ENCODE results near the gene SOX8. TPM values are rescaled to one million over a fixed set of nuclear protein-coding genes. Genes with fewer than 3 reads are reported as not detected.
A peak's percentile ranks its signal among the peaks of the same experiment; 100 is the strongest.
"Not testable (repeated sequence)": the region's sequence is repeated elsewhere in the genome, so short reads cannot be mapped to it uniquely, and the experiment has no call there.

SOX8 gene
- total RNA-seq, 1 experiment from 2014 or later = not detected

DNA sequence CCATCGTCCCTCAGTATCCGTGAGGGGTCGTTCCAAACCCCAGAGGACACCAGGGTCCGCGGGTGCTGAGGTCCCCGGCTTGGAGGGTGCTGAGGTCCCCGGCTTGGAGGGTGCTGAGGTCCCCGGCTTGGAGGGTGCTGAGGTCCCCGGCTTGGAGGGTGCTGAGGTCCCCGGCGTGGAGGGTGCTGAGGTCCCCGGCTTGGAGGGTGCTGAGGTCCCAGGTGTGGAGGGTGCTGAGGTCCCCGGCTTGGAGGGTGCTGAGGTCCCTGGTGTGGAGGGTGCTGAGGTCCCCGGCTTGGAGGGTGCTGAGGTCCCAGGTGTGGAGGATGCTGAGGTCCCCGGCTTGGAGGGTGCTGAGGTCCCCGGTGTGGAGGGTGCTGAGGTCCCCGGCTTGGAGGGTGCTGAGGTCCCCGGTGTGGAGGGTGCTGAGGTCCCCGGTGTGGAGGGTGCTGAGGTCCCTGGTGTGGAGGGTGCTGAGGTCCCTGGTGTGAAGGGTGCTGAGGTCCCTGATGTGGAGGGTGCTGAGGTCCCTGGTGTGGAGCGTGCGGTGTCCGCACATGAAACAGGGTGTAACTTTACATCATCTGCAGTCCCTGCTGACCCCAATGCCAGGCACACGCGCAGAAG is 43.7 kb downstream of the SOX8 start:
- DNase-seq (ENCODE audit: low read depth) = not testable (repeated sequence)

DNA sequence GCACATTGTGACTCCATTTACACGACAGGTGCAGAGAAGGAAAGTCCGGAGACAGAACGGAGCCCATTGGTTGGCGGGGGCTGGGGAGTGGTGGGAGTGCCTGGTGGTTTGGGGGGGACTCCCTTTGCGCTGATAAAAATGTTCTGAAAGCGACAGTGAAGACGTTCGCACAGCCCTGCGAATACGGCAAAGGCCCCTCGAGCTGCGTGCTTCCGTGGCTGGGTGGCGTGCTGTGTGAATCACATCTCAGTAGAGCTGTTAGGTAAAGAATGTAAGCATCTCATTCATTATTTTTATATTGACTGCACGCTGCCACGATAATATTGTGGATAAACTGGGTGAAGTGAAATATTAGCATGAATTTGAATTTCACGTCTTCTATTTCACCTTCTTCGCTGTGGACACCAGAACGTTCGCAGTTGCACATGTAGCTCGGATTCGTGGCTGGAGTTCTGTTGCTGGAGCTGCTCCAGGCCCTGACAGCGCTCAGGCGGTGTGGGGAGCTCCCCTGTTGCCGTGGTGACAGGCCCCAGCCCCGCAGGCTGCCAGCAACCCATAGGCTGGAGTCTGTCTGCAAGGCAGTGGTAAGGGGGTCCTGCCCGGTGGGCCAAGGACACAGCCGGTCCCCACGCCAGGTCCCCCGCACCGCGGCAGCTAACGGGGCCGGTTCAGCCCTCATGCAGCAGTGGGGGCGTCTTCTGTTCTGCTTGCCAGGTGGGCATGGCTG is 44.6 kb downstream of the SOX8 start:
- no peak for DNase-seq (ENCODE audit: low read depth)

DNA sequence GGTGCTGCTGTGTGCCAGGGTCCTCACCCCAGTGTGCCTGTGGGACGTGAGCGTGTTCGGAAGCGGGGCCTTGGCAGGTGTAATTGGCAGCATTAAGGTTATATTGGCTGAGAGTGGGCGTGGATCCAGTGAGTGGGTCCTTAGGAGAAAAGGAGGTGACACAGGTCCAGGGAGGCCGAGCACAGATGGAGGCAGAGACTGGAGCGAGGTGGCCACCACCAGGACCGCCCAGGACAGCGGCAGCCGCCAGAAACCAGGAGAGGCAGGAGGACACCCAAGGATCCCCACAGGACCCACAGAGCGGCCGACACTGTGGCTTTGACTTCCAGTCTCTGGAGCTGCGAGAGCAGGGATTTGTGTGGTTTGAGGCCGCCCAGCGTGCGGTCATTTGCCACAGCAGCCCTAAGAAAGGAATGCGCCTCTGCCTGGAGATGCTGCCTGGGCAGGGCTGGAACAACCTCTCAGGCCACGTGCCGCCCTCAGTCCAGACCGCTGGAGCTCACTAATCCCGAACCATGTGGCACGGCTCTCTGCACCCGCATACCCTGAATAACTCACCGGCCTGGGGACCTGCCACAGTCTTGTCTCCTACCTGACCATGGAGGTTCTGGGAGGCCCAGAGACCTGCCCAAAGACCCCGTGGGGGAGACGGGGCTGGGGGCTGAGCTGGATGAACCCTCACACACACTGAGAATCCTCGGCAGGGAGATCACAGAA is 45.4 kb downstream of the SOX8 start:
- DNase-seq (ENCODE audit: low read depth) = peak; percentile 65

DNA sequence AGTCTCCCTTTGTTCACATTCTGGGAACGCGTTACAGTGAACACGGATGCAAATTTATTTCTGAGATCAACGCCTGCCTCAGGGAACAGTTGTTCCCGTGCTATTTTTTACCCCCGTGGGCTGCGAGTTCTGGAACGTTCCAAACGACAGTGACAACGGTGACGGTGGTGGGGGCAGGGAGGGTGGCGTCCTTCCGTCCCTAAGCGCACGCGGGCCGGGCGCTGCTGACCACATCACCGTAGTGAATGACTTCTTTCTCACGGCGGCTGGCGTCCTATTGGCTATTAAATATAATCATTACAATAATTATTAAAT is 45.9 kb downstream of the SOX8 start:
- DNase-seq (ENCODE audit: low read depth) = no peak

DNA sequence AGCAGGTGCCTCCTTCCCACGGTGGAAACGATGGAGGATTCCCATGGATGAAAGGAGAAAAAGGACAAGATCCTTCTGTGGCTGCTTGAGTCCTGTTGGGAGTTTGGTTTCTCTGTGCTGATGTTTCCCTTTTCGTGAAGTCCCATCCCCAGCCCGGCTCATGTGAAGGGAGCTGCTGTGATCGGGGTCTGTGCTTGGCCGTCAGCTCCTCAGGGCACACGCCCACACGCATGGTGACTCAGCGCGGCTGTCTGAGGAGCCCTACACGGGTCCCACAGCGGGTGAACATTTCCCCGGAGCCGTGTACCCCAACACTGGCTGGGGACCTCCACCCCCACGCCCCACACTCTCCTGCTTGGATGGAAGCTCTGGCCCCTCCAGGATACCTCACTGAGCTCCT is 46.5 kb downstream of the SOX8 start:
- DNase-seq (ENCODE audit: low read depth) = no peak

DNA sequence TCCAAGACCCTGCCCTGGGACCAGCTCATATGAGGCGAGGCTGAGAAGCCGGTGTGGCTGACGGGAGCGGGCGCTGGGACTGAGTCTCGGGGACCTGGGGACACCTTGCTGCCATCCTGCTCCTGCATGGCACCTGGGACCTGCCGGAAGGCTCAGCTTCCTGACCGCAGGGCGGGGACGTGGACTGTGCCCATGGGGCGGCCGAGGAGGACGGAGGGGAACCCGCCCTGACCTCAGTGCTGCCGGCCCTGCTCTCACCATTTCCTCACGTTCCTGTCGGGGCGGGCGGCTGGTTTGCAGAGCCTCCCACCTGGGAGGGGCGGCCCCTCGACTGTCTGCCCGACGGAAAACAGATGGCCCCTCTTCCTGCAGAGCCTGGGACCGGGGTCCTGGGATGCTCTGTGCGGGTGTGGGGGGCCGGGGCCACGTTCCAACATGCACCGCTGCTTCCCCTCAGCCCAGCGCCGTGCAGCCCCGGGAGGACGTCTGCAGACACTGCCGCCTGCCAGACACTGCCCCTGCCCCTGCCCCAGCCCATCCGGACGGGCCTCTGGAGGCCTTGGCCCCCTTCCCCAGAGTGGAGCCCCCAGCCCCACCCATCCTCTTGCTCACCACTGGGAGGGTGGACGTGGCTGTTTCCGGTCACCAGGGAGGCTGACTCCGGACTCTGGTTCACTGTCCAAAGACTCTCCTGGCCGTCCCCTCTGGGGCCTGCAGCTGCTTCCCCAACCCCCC is 47.1 kb downstream of the SOX8 start:
- no peak for DNase-seq (ENCODE audit: low read depth)

DNA sequence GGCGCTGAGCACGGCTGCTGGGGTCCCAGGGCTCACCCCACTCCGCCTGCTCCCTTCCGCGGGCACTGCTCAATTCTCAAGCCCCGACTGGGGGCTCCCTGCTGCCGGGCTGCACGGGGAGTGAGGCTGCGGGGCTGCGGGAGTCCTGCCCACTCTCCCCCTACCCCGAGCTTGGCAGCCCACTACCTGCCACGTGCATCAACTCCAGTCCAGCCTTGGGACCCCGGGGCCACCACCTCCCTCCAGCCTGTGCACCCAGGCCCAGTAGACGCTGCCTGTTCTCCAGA is 47.6 kb downstream of the SOX8 start:
- no peak for DNase-seq (ENCODE audit: low read depth)

DNA sequence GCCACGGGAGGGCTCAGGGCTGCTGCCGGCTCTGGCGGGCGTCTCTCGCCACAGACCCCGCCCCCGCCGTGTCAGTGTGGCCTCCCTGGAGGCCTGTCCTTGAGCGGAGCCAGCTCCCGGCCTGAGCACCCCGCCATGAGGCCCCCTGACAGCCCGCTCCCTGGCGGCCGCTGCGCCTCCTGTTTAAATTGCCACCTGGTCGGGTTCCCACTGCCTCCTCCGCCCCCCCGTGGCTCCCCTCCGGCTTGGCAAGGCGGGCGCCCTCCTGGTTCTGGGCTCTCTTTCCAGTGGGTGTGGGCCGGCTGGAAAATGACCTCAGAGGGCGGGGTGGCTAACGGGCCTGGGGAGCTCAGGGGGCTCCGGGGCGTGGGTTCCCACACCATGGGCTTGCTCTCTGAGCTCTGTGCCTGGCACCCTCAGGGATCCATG is 48.9 kb downstream of the SOX8 start:
- DNase-seq (ENCODE audit: low read depth) = no peak

DNA sequence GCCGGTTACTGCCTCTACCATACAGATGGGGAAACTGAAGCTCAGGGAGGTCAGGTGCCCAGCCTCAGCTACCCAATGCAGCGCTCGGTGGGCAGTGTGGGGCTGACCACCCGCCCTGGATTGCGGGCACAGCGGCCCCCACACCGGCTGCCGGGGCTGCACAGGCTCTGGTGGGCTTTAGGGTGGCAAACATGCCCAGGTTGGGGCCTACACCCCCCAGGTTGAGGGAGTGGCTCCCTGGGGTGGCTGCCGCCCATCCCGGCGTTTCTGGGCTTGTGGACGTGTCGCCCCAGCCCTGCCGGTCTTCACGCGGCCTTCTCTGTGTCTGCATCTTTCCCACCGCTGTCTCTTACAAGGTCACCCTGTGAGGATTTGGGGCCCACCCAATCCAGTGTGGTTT is 50.1 kb downstream of the SOX8 start:
- DNase-seq (ENCODE audit: low read depth) = no peak

DNA sequence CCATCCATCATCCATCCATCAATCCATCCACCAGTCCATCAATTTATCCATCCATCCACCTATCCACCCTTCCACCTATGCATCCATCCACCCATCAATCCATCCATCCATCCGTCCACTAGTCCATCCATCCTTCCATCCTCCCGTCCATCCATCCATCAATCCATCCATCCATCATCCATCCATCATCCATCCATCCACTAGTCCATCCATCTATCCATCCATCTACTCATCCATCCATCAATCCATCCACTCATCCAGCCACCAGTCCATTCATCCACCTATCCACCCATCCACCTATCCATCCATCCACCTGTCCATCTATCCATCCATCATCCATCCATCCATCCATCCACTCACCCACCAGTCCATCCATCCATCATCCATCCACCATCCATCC is 51.0 kb downstream of the SOX8 start:
- no peak for DNase-seq (ENCODE audit: low read depth)

DNA sequence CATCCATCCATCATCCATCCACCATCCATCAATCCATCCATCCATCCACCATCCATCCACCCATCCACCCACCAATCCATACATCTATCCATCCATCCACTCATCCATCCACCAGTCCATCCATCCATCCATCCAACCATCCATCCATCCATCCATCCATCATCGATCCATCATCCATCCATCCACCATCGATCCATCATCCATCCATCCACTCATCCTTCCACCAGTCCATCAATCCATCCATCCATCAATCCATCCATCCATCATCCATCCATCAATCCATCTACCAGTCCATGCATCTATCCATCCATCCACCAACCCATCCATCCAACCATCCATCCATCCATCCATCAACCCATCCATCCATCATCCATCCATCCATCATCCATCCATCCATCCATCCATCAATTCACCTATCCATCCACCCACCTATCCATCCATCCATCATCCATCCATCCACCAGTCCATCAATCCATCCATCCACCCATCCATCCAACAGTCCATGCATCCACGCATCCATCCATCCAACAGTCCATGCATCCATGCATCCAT is 51.6 kb downstream of the SOX8 start:
- no peak for DNase-seq (ENCODE audit: low read depth)

DNA sequence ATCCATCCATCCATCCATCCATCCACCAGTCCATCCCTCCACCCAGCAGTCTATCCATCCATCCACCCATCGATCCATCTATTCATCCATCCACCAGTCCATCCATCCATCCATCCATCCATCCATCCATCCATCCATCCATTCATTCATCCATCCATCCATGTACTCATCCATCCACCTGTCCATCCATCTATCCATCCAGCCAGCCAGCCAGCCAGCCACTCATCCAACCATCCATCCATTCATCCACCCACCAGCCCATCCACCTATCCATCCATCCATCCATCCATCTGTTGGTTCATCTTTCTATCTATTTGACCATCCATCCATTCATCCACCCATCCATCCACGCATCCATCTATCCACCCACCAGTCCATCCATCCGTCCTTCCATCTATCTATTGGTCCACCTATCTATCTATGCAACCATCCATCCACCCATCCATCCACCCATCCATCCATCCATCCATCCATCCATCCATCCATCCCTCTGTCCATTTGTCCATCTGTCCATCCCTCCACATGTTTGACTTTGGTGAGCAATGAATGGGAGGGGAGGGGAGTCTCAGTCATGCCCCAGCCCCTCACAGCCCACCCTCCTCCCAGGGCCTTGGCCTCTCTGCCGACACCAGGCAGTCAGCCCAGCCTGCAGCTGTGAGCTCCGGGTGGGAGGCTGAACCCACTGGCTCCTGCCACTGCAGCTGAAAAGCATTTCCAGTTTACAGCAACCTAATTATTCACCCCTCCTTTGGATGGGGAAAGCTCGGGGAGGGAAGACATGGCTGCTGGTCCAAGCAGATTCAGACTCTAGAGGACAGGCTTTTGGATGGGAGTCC is 52.9 kb downstream of the SOX8 start:
- no peak for DNase-seq (ENCODE audit: low read depth)

DNA sequence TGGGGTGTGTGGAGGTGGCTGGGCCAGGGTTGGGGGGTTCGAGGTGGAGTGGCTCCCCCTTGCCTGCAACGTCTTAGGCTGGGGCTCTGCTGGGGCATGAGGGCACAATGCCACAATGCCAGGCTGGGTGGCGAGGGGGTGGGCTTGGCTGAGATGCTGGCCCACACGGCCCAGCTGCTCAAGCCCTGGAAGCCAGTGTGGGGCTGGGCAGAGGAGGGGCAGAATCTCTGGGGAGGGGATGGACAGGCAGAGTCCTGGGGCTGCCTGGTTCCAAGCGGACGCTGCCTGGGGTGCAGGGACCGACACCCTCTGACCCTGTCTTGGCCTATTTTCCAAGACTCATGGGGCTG is 53.5 kb downstream of the SOX8 start:
- no peak for DNase-seq (ENCODE audit: low read depth)

DNA sequence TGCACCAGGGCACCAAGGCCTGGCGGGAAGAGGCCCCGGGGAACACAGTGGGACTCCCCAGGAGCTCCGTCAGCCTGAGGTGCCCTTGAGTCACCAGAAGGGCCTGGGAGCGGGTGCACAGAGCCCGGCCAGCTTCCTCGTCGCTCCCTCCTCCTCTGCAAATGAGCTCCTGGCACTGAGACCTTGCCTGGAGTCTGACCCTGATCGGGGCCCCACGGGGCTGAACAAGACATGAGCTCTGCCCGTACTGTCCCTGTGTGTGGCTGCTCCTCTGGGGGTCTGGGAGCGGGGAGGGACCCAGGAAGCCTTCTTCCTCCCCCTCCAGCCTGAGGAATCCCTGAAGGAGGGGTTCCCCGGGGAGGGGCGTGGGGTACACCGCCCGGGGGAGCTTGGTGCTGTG is 54.6 kb downstream of the SOX8 start:
- peak; percentile 10 for DNase-seq (ENCODE audit: low read depth)

Other genes starting within 250 kb of the SOX8 start
- 15.3 and 21.7 TPM in 2 replicates for gene CIAO3, start 240.8 kb upstream of the SOX8 start, total RNA-seq (2014; rRNA removed; shearing (Covaris generic))
- gene MSLN, start 221.0 kb upstream of the SOX8 start, total RNA-seq (2014; rRNA removed; shearing (Covaris generic)) = 0.10 TPM in 1 of 2 replicates, not detected in the other
- 12.6 and 21.0 TPM in 2 replicates for gene RPUSD1, start 193.4 kb upstream of the SOX8 start, total RNA-seq (2014; rRNA removed; shearing (Covaris generic))
- 11.7 and 17.5 TPM in 2 replicates for gene CHTF18, start 193.2 kb upstream of the SOX8 start, total RNA-seq (2014; rRNA removed; shearing (Covaris generic))
- not detected in 2 replicates for gene GNG13, start 181.0 kb upstream of the SOX8 start, total RNA-seq (2014; rRNA removed; shearing (Covaris generic))
- 16.0 and 20.4 TPM in 2 replicates for gene LMF1, start 10.8 kb upstream of the SOX8 start, total RNA-seq (2014; rRNA removed; shearing (Covaris generic))
- not detected in 2 replicates for gene SSTR5, start 91.0 kb downstream of the SOX8 start, total RNA-seq (2014; rRNA removed; shearing (Covaris generic))
- gene C1QTNF8, start 114.5 kb downstream of the SOX8 start, total RNA-seq (2014; rRNA removed; shearing (Covaris generic)) = not detected in 2 replicates
- gene CACNA1H, start 171.3 kb downstream of the SOX8 start, total RNA-seq (2014; rRNA removed; shearing (Covaris generic)) = not detected in 2 replicates
- gene TPSG1, start 243.5 kb downstream of the SOX8 start, total RNA-seq (2014; rRNA removed; shearing (Covaris generic)) = 0.24 TPM in 1 of 2 replicates, not detected in the other
- not detected in 2 replicates for gene TPSB2, start 248.4 kb downstream of the SOX8 start, total RNA-seq (2014; rRNA removed; shearing (Covaris generic))